GM23338 (cell line): ENCODE data around the gene ERC2. TPM values are rescaled to one million over a fixed set of nuclear protein-coding genes. Genes with fewer than 3 reads are reported as not detected.

Experiments
- ATAC-seq: fragments of 200-7000 bp; cut with Tn5 transposase; 3 replicates; pipeline ENCODE4 v1.9.1; 2020
- DNase-seq: peaks from one replicate; pipeline ENCODE4 v3.0.0-alpha.2; 2015; ENCODE audit warnings: low spot score
- H2AFZ ChIP-seq: fragments of 200-600 bp; sonication (generic); 2 replicates; pipeline ENCODE4 v1.8.0; 2016; ENCODE audit warnings: antibody characterized with exemption, mild to moderate bottlenecking, moderate library complexity
- H3F3A ChIP-seq: fragments of 200-600 bp; sonication (generic); replicated peaks from 2 replicates; pipeline ENCODE4 v1.8.0; 2017; ENCODE audit warnings: antibody characterized with exemption, mixed run types, low read depth
- H3K27ac ChIP-seq: fragments of 200-600 bp; sonication (generic); 2 replicates; pipeline ENCODE4 v1.6.1; 2016; ENCODE audit warnings: low read depth
- H3K27me3 ChIP-seq: fragments of 200-600 bp; sonication (generic); 2 replicates; pipeline ENCODE4 v1.8.0; 2016; ENCODE audit warnings: mild to moderate bottlenecking, mixed run types, moderate library complexity; ENCODE audit not compliant: insufficient read depth
- H3K36me3 ChIP-seq: fragments of 200-600 bp; sonication (generic); 2 replicates; pipeline ENCODE4 v1.8.0; 2016; ENCODE audit warnings: mild to moderate bottlenecking; ENCODE audit not compliant: insufficient read depth
- H3K4me1 ChIP-seq: fragments of 200-600 bp; sonication (generic); 2 replicates; pipeline ENCODE4 v1.8.0; 2016; ENCODE audit warnings: mild to moderate bottlenecking, moderate library complexity; ENCODE audit not compliant: insufficient read depth
- H3K4me2 ChIP-seq: fragments of 200-600 bp; sonication (generic); 2 replicates; pipeline ENCODE4 v1.7.1; 2017; ENCODE audit warnings: mixed run types
- H3K4me3 ChIP-seq: fragments of 200-600 bp; sonication (generic); 2 replicates; pipeline ENCODE4 v1.6.1; 2016; ENCODE audit warnings: mixed run types
- H3K79me2 ChIP-seq: fragments of 200-600 bp; sonication (generic); replicated peaks from 2 replicates; pipeline ENCODE4 v1.8.0; 2017; ENCODE audit warnings: mild to moderate bottlenecking; ENCODE audit not compliant: insufficient read depth
- H3K9me2 ChIP-seq: fragments of 200-600 bp; sonication (generic); 2 replicates; pipeline ENCODE4 v1.8.0; 2017; ENCODE audit not compliant: insufficient read depth
- H4K20me1 ChIP-seq: fragments of 200-600 bp; sonication (generic); replicated peaks from 2 replicates; pipeline ENCODE4 v1.8.0; 2017; ENCODE audit warnings: mild to moderate bottlenecking; ENCODE audit not compliant: insufficient read depth
- H3K27ac Mint-ChIP-seq: 2 replicates; pipeline ENCODE4 v1.8.0; 2020; ENCODE audit warnings: inconsistent platforms, mild to moderate bottlenecking, moderate library complexity, mixed read lengths
- H3K27me3 Mint-ChIP-seq: 3 replicates; pipeline ENCODE4 v1.8.0; 2022; ENCODE audit warnings: low read depth, mild to moderate bottlenecking, moderate library complexity, mixed read lengths, inconsistent platforms; ENCODE audit not compliant: insufficient read depth, poor library complexity
- H3K36me3 Mint-ChIP-seq: 3 replicates; pipeline ENCODE4 v1.8.0; 2021; ENCODE audit warnings: low read depth, mild to moderate bottlenecking, inconsistent platforms, moderate library complexity, mixed read lengths
- H3K4me1 Mint-ChIP-seq: 3 replicates; pipeline ENCODE4 v1.8.0; 2020; ENCODE audit warnings: mild to moderate bottlenecking, inconsistent platforms, mixed read lengths
- H3K4me3 Mint-ChIP-seq: 3 replicates; pipeline ENCODE4 v1.8.0; 2021; ENCODE audit warnings: moderate library complexity, mild to moderate bottlenecking, inconsistent platforms, mixed read lengths
- H3K9me3 Mint-ChIP-seq: 3 replicates; pipeline ENCODE4 v1.8.0; 2020; ENCODE audit warnings: moderate library complexity, mild to moderate bottlenecking, inconsistent platforms, mixed read lengths
- CTCF ChIP-seq, 2 experiments: fragments of 200-600 bp in 1 of 2; sonication (generic) in 1 of 2; conservative IDR thresholded peaks; 2 replicates each; pipeline versions ENCODE4 v1.5.1 to v1.6.1; 2016 to 2017; ENCODE audit warnings: antibody characterized with exemption in 2 of 2, low read depth in 2 of 2, mild to moderate bottlenecking in 2 of 2, moderate library complexity in 1 of 2
- JUNB ChIP-seq: IDR thresholded peaks from one replicate; pipeline ENCODE4 v1.6.1; 2016; ENCODE audit warnings: antibody characterized with exemption; ENCODE audit not compliant: unreplicated experiment
- NANOG ChIP-seq: IDR thresholded peaks from 2 replicates; pipeline ENCODE4 v1.6.1; 2016; ENCODE audit warnings: antibody characterized with exemption, borderline replicate concordance
- REST ChIP-seq: IDR thresholded peaks from one replicate; pipeline ENCODE4 v1.6.1; 2018; ENCODE audit warnings: antibody characterized with exemption; ENCODE audit not compliant: unreplicated experiment
- STAT1 ChIP-seq: IDR thresholded peaks from one replicate; pipeline ENCODE4 v1.6.1; 2016; ENCODE audit warnings: antibody characterized with exemption; ENCODE audit not compliant: unreplicated experiment
- ZNF114 ChIP-seq: fragments of 250-450 bp; sonication (Bioruptor Pico); IDR thresholded peaks from 2 replicates; pipeline ENCODE4 v1.5.0; 2020; ENCODE audit warnings: mild to moderate bottlenecking, moderate library complexity
- ZNF331 ChIP-seq: fragments of 250-450 bp; sonication (Bioruptor Pico); IDR thresholded peaks from 2 replicates; pipeline ENCODE4 v1.5.0; 2020; ENCODE audit warnings: low read depth, mild to moderate bottlenecking, moderate library complexity
- ZNF462 ChIP-seq: fragments of 250-450 bp; sonication (Bioruptor Pico); IDR thresholded peaks from 2 replicates; pipeline ENCODE4 v1.5.0; 2020; ENCODE audit warnings: mild to moderate bottlenecking, moderate library complexity
- polyA plus RNA-seq: library from polyadenylated mRNA; unstranded; fragments of >200 nt; fragmentation: Nextera tagmentation; extraction: Ambion mirVana; gene quantifications from 2 replicates; pipeline ENCODE4 v1.2.1, GENCODE V29; 2016
- total RNA-seq: library from RNA; depleted of rRNA; stranded (reverse); fragments of >200 nt; shearing (Covaris generic); gene quantifications from 2 replicates; pipeline ENCODE4 v1.2.3, GENCODE V29; 2014

Gene ERC2
- total and polyA plus RNA-seq, 2 experiments from 2014 or later, result 11.8 to 13.7 TPM

- no peak for TF ChIP-seq JUNB
Observed at GRCh38 chr3:56406826-56407515, 61.3 kb downstream of the ERC2 start (continued).

- H3K79me2 ChIP-seq, result no peaks in the 10 kb centered on the region
- no peaks in the 10 kb centered on the region for H4K20me1 ChIP-seq
- TF ChIP-seq STAT1 (no peak), CTCF (conservative IDR thresholded peaks at IDR 0.05; ENCODE audit: low read depth in 2 of 2) (no peak), ZNF114 (CRISPR knock-in tag) (no peak), ZNF331 (CRISPR knock-in tag) (no peak), NANOG (no peak), REST (no peak), ZNF462 (CRISPR knock-in tag) (no peak)
- no peak overlapping the region for H3K27ac ChIP-seq
- no peak for ATAC-seq
- Mint-ChIP-seq H3K9me3 (peaks cover 7% of the 10 kb centered on the region; the same call in 1 of the 3 replicates), H3K36me3 (peaks cover 9% of the 10 kb centered on the region), H3K4me1 (peaks cover 12% of the 10 kb centered on the region), H3K27me3 (peaks cover 5% of the 10 kb centered on the region), H3K4me3 (no peak overlapping the region), H3K27ac (no peak overlapping the region)
- H3K4me1 ChIP-seq, result no peaks in the 10 kb centered on the region
- no peaks in the 10 kb centered on the region for H3K36me3 ChIP-seq
- no peaks in the 10 kb centered on the region for H3K9me2 ChIP-seq
- no peak overlapping the region for H3K4me2 ChIP-seq
- no peaks in the 10 kb centered on the region for H3K27me3 ChIP-seq
- H3F3A ChIP-seq, result no peaks in the 10 kb centered on the region
- no peak for DNase-seq
- no peak overlapping the region for H2AFZ ChIP-seq
- H3K4me3 ChIP-seq, result no peak overlapping the region
Observed at GRCh38 chr3:56404884-56405283, 63.4 kb downstream of the ERC2 start.
